ENCODE data around the gene PUDP.
"Not testable (repeated sequence)": the region's sequence is repeated elsewhere in the genome, so short reads cannot be mapped to it uniquely, and the experiment has no call there.

The PUDP gene

DNA sequence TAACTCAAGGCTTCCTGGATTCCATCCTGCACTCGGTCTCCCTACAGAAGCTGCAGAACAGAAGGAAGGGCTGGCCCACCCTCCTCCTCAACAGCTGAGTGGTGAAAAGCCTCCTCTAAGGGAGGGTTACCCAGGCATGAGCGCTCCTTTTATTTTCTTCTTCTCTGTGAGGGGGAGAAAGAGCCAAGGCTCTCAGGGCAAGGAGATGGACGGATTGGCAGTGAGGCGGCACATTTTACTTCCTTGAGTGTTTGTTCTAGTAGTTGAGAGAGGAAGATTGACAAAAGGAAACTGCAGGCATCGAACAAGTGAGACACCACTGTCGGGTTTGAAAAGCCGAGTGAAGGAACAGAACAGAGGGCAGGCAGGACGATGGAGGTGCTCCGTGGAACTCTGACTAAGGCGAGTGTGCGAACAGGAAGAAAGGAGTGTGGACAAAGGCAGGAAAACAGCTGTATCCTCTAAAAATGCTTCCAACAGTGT is 38.9 kb downstream of the PUDP start:
- DNase-seq: no peak

DNA sequence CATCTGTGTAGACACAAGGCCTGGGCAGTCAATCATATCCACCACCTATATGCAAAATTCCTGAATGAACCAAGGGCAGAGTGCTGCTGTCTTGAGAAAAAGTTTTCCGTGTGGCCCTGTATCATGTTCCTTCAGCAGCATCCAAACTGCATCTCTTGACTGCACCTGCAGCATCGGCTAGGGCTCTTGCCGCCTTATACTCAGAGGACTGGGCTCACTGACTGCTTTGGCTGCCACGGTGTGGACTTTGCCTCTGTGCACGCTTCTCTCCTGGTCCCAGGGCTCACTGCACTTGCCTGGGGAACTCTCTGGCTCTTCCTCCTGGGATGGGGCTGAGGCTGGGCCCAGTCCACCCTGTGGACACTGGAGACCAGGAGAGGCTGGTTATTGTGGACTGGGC is 39.9 kb downstream of the PUDP start:
- DNase-seq: no peak

DNA sequence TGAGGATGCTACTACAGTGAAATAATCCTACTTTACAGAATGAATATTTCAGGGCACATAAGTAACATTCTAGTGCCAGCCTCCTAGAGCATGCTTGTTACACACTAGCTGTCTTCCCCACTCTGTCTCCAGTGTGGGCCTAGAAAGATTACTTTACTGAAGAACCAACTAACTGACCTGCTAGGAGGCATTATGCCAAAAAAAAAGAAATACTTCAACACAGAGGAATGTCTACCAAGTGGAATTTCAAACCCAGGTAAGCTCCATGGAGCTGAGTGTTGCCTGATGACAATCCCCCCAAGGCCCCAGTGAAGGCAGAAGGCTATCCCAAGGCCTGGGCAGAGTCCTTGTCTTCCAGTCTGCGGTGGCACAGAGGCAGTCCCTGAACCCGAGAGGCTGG is 41.3 kb downstream of the PUDP start:
- DNase-seq: no peak

DNA sequence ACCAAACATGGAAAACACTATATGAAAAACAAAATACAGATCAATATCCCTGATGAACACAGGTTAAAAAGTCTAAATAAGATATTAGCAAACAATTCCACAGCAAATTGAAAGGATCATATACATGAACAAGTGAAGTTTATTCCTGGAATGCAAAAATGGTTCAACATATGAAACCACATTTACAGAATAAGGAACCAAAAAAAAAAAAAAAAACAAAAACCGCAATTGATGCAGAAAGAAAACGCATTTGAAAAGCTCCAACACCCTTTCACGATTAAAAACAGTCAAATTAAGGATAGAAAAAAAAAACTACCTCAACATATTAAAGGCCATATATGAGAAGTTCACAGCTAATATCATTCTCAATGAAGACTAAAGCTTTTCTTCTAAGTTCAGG is 45.8 kb downstream of the PUDP start:
- DNase-seq: no peak

DNA sequence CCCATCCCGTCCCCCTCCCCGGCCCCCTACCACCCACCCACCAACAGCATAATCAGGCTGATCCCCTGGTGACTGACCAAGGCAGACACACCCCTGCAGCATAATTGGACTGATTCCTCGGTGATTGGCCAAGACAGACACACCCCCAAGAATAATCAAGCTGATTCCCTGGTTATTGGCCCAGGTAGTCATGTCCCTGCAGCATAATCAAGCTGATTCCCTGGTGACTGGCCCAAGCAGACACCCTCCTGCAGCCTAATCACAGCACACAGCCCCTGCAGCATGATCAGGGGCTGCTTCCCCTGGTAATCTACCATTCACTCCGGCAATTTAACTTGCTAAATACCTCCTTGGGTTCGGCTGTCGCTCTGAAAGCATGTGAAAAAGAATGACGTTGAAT is 47.9 kb downstream of the PUDP start:
- no peak for DNase-seq

DNA sequence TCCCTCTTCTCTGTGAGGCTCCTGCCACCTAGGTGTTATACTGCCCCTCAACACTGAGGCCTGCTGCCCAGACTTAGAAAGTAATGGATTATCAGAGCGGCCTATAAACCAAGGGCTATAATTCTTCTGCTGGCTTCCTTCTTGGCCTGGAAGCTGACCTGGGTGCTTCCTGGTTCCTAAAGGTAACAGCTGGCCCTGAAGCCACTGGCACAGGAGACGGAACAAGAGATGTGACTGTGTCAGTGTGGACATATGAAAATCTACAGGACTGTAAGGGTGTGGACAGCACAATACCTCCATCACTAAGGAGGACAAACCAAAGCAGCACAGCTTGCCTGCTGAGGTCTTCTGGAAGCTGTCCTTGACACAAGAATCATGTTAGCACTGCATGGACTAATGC is 52.3 kb downstream of the PUDP start:
- DNase-seq: not testable (repeated sequence)

DNA sequence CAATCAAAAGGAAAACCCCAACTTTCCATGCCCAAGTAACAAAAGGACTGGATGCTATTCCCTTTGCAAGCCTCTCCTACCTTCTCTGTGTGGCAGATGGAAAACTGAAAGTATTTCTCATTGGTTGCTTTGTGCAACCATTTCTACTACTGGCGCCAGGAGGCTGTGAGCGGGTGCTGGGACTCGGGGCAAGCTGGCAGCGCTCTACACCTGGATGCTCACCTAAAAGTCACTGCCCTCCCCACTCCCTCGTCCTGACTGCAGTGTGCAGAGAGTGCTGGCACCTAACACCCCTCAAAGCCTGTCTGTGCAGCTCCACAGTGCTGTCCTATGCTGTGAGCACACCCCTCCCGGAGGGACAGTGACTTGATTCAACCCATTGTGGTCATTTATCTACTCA is 54.6 kb downstream of the PUDP start:
- DNase-seq: no peak

DNA sequence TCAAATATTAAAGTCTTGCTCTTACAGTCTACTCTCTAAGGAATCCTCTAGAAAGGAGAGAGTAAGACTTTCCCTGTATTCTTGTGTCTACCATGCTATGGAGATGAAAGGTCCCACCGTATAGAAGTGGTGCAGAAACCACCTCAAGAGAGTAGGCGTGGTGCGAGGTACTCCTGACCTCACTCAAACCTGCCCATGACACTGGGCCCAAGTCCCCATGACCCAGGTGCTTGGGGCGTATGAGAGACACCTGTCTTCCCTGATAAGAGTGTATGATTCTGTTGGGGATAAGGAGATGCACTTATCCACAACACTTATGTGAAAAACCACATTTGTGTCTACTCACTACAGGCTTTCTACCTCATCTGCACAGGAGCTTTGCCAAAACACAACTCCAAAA is 55.4 kb downstream of the PUDP start:
- DNase-seq: no peak

DNA sequence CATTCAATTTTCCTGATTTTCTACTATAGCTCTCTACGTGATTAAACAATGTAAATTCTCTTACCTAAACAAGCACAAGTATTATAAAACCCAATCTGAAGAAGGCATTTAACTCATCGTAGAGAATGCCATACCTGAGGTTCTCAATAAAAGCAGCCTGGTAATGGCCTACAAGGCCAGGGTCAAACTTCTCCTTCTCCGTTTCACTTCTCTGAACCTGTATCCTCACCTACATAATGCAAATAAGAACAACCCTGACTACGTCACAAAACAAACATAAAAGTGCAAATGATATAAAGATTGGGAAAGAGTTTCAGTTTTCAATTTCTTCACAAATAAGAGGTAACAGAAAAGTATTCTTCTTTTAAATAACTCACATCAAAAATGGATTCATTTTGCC is 56.0 kb downstream of the PUDP start:
- DNase-seq: no peak

DNA sequence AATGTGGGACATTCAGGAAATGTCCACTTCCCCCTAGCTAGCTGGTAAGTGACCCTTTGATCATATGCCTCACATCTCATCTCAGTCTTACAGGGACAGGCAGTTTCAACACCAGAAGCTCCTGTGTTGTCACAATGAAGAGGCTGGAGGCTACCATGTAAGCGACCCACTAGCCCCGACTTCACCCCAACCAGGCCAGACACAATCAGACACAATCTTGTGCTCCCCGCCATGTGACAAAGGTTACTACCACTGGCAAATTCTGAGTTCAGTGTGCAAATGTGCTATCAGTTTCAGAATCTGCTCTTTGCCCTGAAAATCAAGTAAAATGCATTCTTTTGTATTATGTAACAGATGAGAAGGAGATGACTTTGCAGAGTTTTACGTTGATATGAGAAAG is 57.3 kb downstream of the PUDP start:
- no peak for DNase-seq

DNA sequence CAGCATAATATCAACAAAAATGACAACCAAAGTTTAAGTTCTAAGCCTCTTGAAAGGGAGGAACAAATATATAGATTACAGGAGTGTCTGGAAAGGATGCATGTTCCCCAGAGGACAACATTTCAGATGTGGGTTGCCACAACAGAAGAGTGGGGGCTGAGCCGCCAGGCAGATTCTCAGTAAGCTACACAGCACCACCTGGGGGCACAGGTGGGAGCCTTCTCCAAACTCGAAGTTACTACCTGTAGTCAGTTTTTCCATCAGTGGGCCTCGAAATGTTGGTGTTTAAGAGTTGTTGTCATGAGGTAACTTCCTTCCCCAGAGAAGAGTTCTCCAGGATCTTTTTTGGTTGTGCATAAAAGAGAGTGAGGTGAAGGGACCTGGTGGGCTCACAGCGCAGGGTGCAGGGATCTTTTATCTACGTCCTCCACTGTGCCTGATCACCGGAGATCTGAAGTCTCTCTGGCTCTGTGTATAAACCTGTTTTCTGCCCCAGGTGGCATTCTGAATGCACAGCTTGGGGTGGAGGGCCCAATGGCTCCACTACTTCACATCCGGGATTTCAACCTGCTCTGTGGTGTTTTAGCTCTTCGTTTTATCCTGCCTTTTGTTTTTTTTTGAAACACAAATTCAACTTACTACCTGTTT is 58.9 kb downstream of the PUDP start:
- no peak for DNase-seq

DNA sequence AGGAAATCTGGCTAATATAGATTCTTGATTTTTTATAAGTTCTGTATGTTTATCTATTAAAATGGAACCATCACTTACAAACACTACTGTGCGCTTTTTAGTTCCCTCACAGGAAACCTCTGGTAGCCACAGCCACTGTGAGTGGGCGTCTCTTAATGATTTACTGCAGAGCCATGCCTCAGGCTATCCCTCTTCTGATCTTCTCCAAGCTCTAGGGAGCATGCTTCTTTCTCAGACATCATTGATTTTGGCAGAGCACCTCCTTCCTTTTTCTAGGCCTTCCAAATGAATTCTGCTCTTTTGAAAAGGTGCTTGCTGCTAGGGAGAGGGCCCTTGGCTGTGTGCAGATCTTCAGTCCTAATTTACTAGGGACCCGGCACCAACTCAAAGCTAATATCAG is 61.6 kb downstream of the PUDP start:
- no peak for DNase-seq

DNA sequence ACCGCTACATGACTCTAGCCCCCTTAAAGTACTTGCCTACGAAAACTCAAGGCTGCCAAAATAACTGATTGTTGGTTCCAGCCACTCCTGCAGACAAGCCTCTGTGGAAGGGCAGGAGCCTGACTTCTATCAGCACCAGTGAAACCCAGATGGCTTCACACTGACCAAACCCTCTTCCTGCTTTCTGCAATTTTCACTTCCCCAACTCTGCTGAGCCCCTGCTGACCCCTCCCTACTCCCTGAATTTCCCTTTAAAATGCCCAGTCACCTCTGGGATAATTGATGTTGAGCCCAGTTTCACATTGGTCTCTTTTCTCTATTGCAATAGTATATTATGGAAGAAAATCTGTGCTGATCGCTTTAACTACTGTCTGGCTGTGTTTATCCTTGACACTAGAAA is 62.1 kb downstream of the PUDP start:
- DNase-seq: no peak

DNA sequence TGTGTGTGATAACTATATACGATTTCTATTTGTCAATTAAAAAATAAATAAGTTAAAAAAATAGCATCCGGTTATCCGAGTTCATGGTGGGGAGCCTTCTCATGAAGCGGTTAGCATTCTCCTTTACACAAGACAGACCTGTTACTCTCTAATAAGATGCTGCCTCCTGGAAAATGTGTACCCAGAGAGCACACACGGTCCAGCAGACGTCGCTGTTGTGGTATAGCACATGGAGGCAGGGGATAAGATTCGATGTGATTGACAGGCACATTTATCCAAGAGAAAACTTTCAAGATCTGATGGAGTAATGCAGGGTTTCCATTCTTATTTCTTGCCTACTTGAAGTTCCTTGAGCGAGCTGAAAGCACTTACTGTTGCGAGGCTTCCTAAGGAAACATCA is 63.1 kb downstream of the PUDP start:
- no peak for DNase-seq

DNA sequence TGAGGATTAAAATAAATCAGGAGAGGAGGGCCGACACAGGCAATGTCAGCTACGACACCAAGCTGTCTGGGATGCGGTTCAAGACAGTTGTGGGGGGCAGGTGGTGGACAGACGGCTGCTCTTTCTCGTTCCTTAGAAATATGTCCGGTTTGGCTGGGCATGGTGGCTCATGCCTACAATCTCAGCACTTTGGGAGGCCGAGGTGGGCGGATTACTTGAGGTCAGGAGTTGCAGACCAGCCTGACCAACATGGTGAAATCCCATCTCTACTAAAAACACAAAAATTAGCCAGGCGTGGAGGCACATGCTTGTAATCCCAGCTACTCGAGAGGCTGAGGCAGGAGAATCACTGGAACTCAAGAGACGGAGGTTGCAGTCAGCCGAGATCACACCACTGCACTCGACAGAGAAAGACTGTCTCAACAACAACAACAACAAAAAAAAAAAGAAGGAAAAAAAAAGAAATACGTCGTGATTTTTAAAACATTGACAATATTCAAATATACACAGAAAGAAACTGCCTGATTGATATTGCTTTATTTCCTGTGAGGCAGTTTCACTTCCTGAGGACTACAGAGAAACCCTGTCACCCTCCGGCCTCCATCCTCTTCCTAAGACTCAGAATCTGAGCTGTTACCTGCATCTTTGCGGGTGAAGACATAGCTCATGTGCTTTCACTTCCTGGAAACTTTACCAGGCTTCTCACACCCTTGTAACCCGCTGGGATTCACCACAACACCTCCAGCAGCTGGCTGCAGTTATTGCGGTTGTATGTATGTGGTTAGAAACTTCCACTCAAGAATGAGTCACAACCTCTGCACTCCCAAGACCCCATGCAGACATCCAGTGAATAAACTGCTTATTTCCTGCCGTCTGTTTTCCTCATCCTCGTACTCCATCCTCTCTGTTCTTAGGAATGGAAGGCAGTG is 64.2 kb downstream of the PUDP start:
- peak; percentile 54 for DNase-seq

DNA sequence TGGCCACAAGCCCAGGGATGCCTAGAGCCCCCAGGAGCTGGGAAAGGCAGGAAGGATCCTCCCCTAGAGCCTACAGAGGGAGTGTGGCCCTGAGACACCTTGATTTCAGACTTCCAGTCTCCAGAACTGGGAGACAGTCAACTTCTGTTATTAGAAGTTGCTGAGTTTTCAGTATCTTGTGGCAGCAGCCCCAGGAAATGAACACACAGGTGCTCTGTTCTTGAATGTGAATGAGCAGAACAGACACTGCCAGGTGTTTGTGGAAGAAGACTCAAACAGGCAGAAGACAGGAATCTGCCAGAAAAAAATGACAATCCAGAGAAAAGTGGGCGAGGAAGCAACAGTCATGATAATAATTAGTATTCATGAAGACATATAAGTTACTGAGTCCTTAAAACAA is 64.9 kb downstream of the PUDP start:
- DNase-seq: no peak

DNA sequence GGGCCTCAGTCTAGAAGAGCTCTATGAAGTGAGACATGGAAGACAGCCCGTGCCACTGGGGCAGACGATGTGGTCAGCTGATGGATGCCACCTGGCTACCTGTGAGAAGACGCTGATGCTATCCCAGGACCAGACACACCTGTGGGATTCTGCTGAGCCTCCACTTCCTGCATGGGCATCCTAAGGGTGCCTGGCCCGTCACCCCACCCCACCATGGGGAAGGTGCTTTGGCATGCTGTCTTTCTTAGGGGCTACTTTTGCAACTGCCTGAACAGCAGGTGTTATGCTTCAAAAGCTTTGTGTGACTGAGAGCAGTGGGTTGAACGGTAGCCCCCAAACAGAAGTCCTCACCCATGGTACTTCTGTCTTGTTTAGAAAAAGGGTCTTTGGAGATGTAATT is 65.4 kb downstream of the PUDP start:
- no peak for DNase-seq

DNA sequence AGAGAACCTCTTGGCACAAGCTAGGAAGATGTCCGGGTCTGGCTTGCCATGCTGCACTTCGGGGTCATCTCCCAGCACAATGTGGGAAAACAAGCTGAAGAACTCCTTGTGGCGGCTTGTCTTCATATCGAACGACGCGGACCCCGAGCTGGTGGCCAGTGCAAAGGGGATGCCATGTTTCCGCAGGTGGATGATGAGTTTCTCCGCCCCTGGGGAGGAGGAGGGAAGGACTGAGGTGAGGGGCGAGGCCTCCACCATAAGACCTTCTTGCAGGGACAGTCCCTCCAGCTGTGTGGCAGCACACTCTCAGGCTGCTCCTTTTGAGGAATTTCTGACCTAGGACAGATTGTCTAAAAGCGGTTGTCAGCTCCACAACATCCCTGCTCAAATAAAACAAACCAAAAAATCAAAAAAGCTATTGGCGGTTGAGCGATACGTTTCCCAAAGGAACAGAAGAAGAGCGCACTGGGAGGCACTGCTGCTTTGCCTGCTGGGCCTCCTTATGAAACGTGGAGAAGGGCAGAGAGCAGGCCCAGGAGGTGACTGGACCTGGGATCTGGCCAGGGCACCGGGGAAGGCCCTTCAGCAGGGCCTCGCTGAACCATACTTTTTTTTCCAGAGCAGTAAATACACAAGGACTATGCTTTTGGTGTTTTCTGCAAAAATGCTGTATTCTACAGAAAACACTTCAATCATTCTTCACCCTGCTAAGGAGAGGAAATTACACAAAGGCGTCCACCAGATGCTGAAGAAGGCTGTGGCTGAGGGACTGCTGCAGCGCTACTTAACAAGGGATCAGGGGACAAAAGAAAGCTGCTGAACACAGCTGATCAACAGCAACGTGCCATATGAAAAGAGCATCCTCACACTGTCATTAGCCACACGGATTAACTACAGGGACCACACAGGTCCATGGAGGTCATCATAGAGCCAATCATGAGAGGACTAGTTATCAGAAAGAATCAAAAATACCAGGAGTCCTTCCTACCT is 70.4 kb downstream of the PUDP start:
- DNase-seq: no peak

DNA sequence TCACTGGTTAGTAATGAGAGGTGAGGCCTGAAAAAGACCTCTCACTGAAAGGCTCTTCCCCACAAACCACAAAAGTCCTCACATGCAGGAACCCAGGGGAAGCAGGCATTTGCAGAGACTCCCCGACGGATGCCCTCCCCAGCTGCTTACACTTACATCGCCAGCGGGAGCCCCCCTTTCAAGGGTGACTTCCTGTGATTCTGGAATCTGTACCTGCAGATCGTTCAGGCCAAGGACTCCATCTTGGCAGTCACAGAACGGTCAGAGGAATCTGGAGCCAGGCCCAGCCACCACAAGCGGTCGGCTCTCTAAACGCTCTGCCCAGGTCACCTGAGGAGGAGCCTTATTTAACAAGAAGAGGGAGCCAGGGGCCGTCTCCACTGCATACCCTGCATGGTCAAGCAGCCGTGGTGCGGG is 71.7 kb downstream of the PUDP start:
- no peak for DNase-seq

DNA sequence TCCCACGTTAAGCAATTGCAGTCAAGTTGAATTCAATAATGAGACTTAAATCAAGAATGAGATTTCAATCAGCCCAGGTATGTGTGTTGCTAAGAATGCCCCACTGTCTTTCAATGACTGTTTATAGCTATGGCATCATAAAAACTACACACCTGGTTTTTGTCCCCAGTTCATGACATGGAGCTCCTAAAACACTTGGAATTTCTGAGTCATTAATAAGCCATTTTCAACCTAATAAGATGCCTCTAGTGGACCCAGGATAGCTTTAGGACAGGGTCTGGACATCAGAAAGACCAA is 73.1 kb downstream of the PUDP start:
- DNase-seq: no peak

DNA sequence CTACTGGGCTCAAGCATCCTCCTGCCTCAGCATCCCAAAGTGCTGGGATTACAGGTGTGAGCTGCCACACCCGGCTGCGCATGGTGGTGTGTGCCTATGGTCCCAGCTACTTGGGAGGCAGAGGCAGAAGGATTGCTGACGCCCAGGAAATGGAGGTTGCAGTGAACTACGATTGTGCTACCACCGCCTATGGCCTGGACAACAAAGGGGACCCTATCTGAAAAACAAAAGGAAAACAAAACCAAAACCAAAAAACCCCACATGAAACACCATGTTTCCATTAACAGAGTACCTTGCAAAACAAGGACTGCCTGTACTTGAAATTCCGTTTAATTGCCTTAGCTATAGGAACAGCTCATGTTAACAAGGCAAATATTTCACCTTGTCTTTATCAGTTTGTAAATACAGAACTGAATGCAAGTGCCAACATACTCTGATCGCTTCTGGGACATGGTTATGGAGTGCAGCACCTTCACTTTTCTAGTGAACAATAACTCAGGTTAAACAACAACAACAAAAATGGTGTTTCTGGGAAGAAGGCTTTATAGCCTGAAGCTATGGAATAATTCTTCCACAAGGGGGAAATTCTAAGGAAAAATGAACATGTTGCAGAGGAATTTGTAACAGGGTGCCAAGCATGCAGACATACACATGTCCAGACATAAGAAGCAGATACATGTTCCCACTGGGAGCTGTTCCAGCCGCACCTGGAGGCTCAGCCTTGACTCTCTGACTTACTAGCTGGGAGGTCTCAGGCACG is 73.6 kb downstream of the PUDP start:
- DNase-seq: no peak

DNA sequence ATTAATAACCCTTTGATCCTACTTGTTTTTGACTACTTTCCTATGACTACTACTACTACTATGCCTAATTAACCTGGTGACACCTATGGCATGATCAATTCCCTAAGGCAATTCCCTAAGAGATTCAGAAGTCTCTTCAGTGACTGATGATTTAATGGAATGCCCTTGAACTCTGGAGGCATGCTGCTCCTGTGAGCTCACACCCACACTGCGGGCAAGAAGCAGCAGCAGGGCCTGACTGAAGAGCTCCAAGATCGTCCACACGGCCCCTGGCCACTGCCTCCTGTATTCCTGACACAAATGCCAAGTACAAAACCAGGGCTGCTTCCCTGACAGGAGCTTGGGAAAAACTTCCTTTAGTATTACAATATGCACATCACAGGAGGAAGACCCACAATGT is 74.6 kb downstream of the PUDP start:
- no peak for DNase-seq

DNA sequence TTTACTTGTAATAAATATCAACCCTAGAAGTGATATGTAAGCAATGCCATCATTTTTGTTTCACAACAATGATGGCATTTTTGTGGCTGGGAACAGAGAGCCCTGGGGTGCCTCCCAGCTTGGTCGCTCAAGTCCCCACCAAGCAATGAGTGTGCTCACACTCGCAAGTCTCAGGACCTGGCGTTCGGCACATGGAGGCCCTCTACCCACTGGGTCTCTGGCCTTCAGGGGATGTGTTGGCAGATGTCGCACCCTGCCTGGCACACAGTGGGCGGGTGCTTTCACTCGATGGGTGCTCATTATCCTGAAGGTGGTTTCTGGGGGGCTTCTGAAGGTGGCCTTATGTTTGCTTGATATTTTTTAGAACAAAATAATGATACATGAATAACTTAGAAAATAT is 75.1 kb downstream of the PUDP start:
- DNase-seq: no peak

All from activated CD8-positive, alpha-beta memory T cell treated with anti-CD3 and anti-CD28 coated beads, Interleukin-2, amount 50 U/mL, for 48 hours (primary cell).